Naive thymus-derived CD4-positive, alpha-beta T cell (primary cell): ENCODE results near the gene CCDC180. TPM values are rescaled to one million over a fixed set of nuclear protein-coding genes. Genes with fewer than 3 reads are reported as not detected.
"Not testable (repeated sequence)": the region's sequence is repeated elsewhere in the genome, so short reads cannot be mapped to it uniquely, and the experiment has no call there.

Experiments used
- ATAC-seq: fragments of 150-1000 bp; cut with Tn5 transposase; 2 replicates; pipeline ENCODE4 v1.10.0; 2021; ENCODE audit warnings: mild to moderate bottlenecking, moderate library complexity
- CTCF ChIA-PET: fragments of 350-600 bp; sonication (Branson Sonifier 250); formaldehyde crosslinking; loops from one replicate; lab custom pipeline; 2021; ENCODE audit warnings: antibody characterized with exemption; lab: Charles Lee
- POLR2A ChIA-PET: fragments of 350-600 bp; sonication (Branson Sonifier 250); formaldehyde crosslinking; loops from one replicate; lab custom pipeline; 2021; ENCODE audit warnings: antibody characterized with exemption, inconsistent platforms; lab: Charles Lee
- DNase-seq, 9 donors: peaks; one replicate each; pipeline versions ENCODE4 v3.0.0 to v3.0.0-alpha.2; 2020 to 2022; ENCODE audit warnings: mixed read lengths in 1 of 9
- H3K27ac ChIP-seq: one replicate; pipeline ENCODE4 v1.7.0; 2013; ENCODE audit warnings: mild to moderate bottlenecking, low read depth, low read length, moderate library complexity
- H3K27me3 ChIP-seq, 2 donors: one replicate each; pipeline ENCODE4 v1.7.0; 2013; ENCODE audit warnings: low read length in 2 of 2, mild to moderate bottlenecking in 2 of 2, moderate library complexity in 2 of 2; ENCODE audit not compliant: control insufficient read depth in 2 of 2, insufficient read depth in 2 of 2
- H3K36me3 ChIP-seq, 3 experiments: 1 replicate in 2 of 3; 2 replicates in 1 of 3; pipeline ENCODE4 v1.7.0; 2013; ENCODE audit warnings: low read length in 3 of 3, mild to moderate bottlenecking in 3 of 3, moderate library complexity in 1 of 3; ENCODE audit not compliant: insufficient read depth in 3 of 3, control insufficient read depth in 2 of 3
- H3K4me1 ChIP-seq, 2 donors: one replicate each; pipeline ENCODE4 v1.7.0; 2013; ENCODE audit warnings: low read length in 2 of 2, mild to moderate bottlenecking in 2 of 2, moderate library complexity in 1 of 2; ENCODE audit not compliant: control insufficient read depth in 2 of 2, insufficient read depth in 2 of 2
- H3K4me3 ChIP-seq: 2 replicates; pipeline ENCODE4 v1.7.0; 2013; ENCODE audit warnings: mild to moderate bottlenecking, low read length
- H3K9me3 ChIP-seq, 3 experiments: 1 replicate in 2 of 3; 2 replicates in 1 of 3; pipeline ENCODE4 v1.7.0; 2013; ENCODE audit warnings: low read length in 3 of 3; ENCODE audit not compliant: control insufficient read depth in 2 of 3
- H3K27ac Mint-ChIP-seq, 9 donors: one replicate each; pipeline ENCODE4 v1.8.0; 2020 to 2022; ENCODE audit warnings: mixed read lengths in 9 of 9, mild to moderate bottlenecking in 8 of 9, moderate library complexity in 5 of 9, inconsistent platforms in 2 of 9
- H3K27me3 Mint-ChIP-seq, 5 donors: one replicate each; pipeline ENCODE4 v1.8.0; 2021 to 2022; ENCODE audit warnings: mixed read lengths in 5 of 5, mild to moderate bottlenecking in 1 of 5
- H3K36me3 Mint-ChIP-seq, 5 donors: one replicate each; pipeline ENCODE4 v1.8.0; 2020 to 2022; ENCODE audit warnings: mixed read lengths in 5 of 5, mild to moderate bottlenecking in 3 of 5, inconsistent platforms in 1 of 5
- H3K4me1 Mint-ChIP-seq, 7 donors: one replicate each; pipeline ENCODE4 v1.8.0; 2020 to 2022; ENCODE audit warnings: mixed read lengths in 7 of 7, mild to moderate bottlenecking in 3 of 7, inconsistent platforms in 1 of 7
- H3K4me3 Mint-ChIP-seq, 10 donors: one replicate each; pipeline ENCODE4 v1.8.0; 2020 to 2022; ENCODE audit warnings: mild to moderate bottlenecking in 10 of 10, mixed read lengths in 10 of 10, moderate library complexity in 6 of 10, inconsistent platforms in 2 of 10
- H3K9me3 Mint-ChIP-seq, 11 donors: one replicate each; pipeline ENCODE4 v1.8.0; 2020 to 2022; ENCODE audit warnings: mixed read lengths in 11 of 11, mild to moderate bottlenecking in 4 of 11, inconsistent platforms in 1 of 11, moderate library complexity in 1 of 11
- intact Hi-C, 2 donors: fragments of 100-400 bp; cut with micrococcal nuclease; formaldehyde crosslinking; loops; one replicate each; pipeline ENCODE4 v1.15.1; 2023
- polyA plus RNA-seq, 2 donors: library from polyadenylated mRNA; unstranded; fragments of 300-500 nt; fragmentation: Illumina TruSeq; gene quantifications; one replicate each; pipeline ENCODE4 v1.2.3, GENCODE V29; 2021
- total RNA-seq, 6 experiments: library from RNA in 5 of 6; stranded (reverse) in 5 of 6; gene quantifications; 1 replicate in 5 of 6; 2 replicates in 1 of 6; pipeline ENCODE4 v1.2.3 and lab custom pipeline; 2021 to 2026

CCDC180 gene
- total RNA-seq (10 to 100 TPM in 4 of 5 experiments, 1 to 10 TPM in 1; 4.7 to 18.1 (median 15.1) TPM), polyA plus RNA-seq (1 to 10 TPM in 1 of 2 donors, under 1 TPM in 1; 0.76 to 1.1 TPM), total RNA-seq (lab: John Stamatoyannopoulos, UW) (2.2 reads per million, percentile 10 among the genes with 10 or more reads in this experiment)

DNA sequence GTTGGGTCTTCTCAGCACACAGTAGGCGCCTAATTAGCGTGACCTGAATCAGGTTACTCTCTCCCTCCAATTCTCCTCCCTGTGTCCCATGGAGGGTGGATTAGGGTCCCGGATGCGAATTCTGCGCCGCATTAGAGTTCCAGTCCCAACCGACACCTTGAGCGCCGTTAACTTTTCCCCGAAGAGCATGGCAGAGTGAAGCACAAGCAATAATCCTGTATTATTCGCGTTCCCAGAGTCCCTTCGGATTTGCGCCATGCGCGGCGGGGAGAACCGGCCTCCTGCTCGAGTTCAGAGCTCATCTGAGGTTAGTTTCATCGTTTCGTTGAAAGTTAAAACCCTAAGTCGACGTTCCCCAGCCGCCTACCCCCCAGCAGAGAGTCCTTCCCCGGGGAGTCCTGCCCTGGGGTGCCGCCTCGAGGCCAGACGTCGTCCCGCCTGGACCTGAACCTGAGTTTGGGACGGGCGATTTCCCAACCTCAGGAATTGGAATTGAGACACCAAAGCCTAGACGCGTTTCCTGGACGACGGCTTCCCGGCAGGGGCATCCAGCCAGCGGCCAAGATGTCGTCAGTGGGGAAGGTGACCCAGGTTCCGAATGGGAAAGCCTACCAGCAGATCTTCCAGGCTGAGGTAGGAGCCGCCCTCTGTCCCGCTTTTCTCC, at the start of gene CCDC180:
Gene CCDC180 (plus strand): TSS at position 160 of the 664 bp plus-strand sequence. CDS start 405 bp downstream, at position 565.
- Histone ChIP-seq H3K4me3 (no peak within 1 kb of the TSS), H3K9me3 (no peaks in the 10 kb centered on the region), H3K36me3 (peaks cover 0 to 21% (median 0%) of the 10 kb centered on the region in 3 experiments), H3K27me3 (no peaks in the 10 kb centered on the region), H3K27ac (no peak within 1 kb of the TSS), H3K4me1 (no peaks in the 10 kb centered on the region)
- ChIA-PET POLR2A (no interaction called here), CTCF (no interaction called here)
- Mint-ChIP-seq H3K27me3 (peaks cover 0 to 8% (median 0%) of the 10 kb centered on the region in 5 donors), H3K36me3 (peaks cover 0 to 23% (median 9%) of the 10 kb centered on the region in 5 donors), H3K9me3 (peaks cover 0 to 19% (median 11%) of the 10 kb centered on the region in 11 donors), H3K27ac (no peak within 1 kb of the TSS), H3K4me3 (no peak within 1 kb of the TSS), H3K4me1 (no peaks in the 10 kb centered on the region)
- intact Hi-C loops = no loop called here
- ATAC-seq (no peak), DNase-seq (no peak)

DNA sequence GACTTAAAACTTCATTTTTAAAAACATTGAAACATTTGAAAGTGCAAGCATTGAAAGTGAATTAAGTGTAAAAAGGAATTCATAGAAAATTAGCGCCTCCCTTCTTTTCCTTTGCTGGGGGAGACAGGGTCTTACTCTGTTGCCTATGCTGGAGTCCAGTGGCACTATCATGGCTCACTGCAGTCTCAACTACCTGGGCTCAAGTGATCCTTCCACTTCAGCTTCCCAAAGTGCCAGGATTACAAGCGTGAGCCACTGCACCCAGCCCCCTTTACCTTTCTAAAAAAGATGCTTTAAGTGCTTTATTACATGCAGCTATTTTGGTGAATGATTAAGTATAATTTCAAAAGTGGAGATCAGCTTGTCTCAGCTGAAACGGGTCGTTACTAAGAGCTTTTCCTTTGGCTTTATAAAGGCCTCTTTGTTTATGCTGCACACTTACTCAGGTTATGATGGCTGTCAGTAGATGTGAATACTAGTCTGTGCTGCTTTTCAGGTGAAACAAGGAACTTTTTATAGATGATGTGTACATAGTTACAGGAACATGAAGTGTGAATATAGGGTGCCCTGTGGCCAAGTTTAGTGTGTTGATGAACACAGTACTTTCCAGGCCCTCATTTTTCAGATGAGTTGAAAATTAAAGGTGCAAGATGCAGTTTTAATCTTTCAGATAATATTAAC, 47.5 kb upstream of the CCDC180 start:
- H3K4me1 ChIP-seq, H3K36me3 ChIP-seq, H3K9me3 Mint-ChIP-seq, intact Hi-C loops, POLR2A ChIA-PET, H3K9me3 ChIP-seq, CTCF ChIA-PET, H3K27me3 Mint-ChIP-seq, H3K4me3 ChIP-seq, DNase-seq, H3K4me3 Mint-ChIP-seq, H3K27ac Mint-ChIP-seq, H3K27me3 ChIP-seq, ATAC-seq, H3K27ac ChIP-seq, H3K4me1 Mint-ChIP-seq: not testable (repeated sequence)
- H3K36me3 Mint-ChIP-seq = peaks cover 0 to 18% (median 0%) of the 10 kb centered on the region in 5 donors

DNA sequence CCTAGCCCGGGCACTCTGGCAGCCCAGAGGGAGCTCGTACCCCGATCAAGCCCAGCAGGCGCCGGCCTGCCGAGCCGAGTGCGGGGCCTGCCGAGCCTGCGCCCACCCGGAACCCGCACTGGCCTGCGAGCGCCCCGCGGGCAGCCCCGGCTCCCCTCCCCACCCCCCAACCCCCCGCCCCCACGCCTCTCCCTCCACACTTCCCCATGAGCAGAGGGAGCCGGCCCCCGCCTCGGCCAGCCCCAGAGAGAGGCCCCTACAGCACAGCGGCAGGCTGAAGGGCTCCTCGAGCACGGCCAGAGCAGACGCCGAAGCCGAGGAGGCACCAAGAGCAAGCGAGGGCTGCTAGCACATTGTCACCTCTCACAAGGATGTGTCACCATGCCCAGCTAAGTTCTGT, 36.2 kb upstream of the CCDC180 start:
- POLR2A ChIA-PET = no interaction called here
- H3K27me3 ChIP-seq = no peaks in the 10 kb centered on the region

DNA sequence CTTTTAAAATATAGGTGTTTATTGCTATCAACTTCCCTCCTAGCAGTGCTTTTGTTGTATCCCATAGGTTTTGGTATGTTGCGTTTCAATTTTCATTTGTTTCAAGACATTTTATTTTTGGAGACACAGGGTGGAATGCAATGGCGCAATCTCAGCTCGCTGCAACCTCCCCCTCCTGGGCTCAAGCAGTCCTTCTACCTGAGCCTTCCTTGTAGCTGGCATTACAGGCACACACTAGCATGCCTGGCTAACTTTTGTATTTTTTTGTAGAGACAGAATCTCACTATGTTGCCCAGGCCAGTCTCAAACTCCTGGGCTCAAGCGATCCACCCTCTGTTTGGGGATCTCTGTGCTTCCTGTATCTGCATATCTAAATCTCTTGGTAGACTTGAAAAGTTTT, 35.4 kb upstream of the CCDC180 start:
- ATAC-seq (no peak), DNase-seq (no peak)
- no peaks in the 10 kb centered on the region for H3K27me3 ChIP-seq
- no peaks in the 10 kb centered on the region for H3K9me3 Mint-ChIP-seq
- H3K9me3 ChIP-seq = no peaks in the 10 kb centered on the region
- no peak overlapping the region for H3K4me3 Mint-ChIP-seq
- H3K27ac ChIP-seq = no peak overlapping the region
- intact Hi-C loops = no loop called here
- H3K4me1 ChIP-seq = no peaks in the 10 kb centered on the region
- H3K27me3 Mint-ChIP-seq = no peaks in the 10 kb centered on the region
- peaks cover 0 to 15% (median 5%) of the 10 kb centered on the region in 7 donors for H3K4me1 Mint-ChIP-seq
- no peak overlapping the region for H3K4me3 ChIP-seq
- H3K36me3 ChIP-seq = peaks cover 0 to under 1% (median 0%) of the 10 kb centered on the region in 3 experiments
- peaks cover 3 to 30% (median 11%) of the 10 kb centered on the region in 5 donors for H3K36me3 Mint-ChIP-seq
- ChIA-PET POLR2A (no interaction called here), CTCF (interaction anchor here (0.6 kb wide), 1 partner anchor 25 kb away, joined by 3 read pairs; no protein-coding TSS in a partner anchor)
- H3K27ac Mint-ChIP-seq = no peak overlapping the region

More for the DNA sequence above, 36.2 kb upstream of the CCDC180 start:
- no peaks in the 10 kb centered on the region for H3K9me3 Mint-ChIP-seq
- H3K27me3 Mint-ChIP-seq = no peaks in the 10 kb centered on the region
- Histone ChIP-seq H3K27ac (no peak overlapping the region), H3K4me3 (no peak overlapping the region), H3K9me3 (no peaks in the 10 kb centered on the region), H3K4me1 (no peaks in the 10 kb centered on the region), H3K36me3 (no peaks in the 10 kb centered on the region)
- H3K27ac Mint-ChIP-seq = no peak overlapping the region
- intact Hi-C loops = no loop called here
- no peak overlapping the region for H3K4me3 Mint-ChIP-seq
- peaks cover 0 to 15% (median 5%) of the 10 kb centered on the region in 7 donors for H3K4me1 Mint-ChIP-seq
- ATAC-seq (no peak), DNase-seq (no peak)
- CTCF ChIA-PET = no interaction called here
- H3K36me3 Mint-ChIP-seq = peaks cover 0 to 22% (median 8%) of the 10 kb centered on the region in 5 donors

DNA sequence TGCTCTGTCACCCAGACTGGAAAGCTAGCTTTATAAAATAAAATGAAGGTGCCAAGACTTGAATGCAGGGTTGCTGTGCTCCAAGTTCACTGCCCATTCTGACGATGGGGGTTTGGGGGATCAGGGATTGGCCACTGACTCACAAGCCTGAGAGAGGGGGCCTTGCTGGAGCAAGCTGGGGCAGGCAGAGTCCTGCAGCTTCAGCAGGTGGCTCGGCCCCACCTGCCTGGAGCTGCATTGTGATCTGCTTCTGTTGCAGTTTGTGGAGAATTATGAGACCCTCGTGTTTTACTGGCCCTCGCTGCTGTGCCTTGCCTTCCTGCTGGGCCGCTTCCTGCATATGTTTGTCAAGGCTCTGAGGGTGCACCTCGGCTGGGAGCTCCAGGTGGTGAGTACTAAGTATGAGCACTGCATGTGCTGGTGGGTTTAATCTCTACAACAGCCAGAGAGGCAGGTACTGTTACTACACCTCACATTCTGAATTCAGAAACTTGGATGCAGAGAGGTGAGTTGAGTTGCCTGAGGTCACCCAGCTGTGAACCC, 31.1 kb upstream of the CCDC180 start:
- Histone ChIP-seq H3K27me3 (no peaks in the 10 kb centered on the region), H3K9me3 (no peaks in the 10 kb centered on the region), H3K4me3 (no peak overlapping the region), H3K27ac (no peak overlapping the region), H3K36me3 (peaks cover 0 to 29% (median 6%) of the 10 kb centered on the region in 3 experiments), H3K4me1 (no peaks in the 10 kb centered on the region)
- no peak for ATAC-seq
- ChIA-PET POLR2A (interaction anchor here (0.7 kb wide), 2 partner anchors 8 to 1897 kb away, joined by 3 read pairs; no protein-coding TSS in a partner anchor), CTCF (no interaction called here)
- H3K27me3 Mint-ChIP-seq = no peaks in the 10 kb centered on the region
- H3K4me3 Mint-ChIP-seq = no peak overlapping the region
- no peak for DNase-seq
- H3K4me1 Mint-ChIP-seq = peaks cover 0 to 15% (median 2%) of the 10 kb centered on the region in 7 donors
- no peaks in the 10 kb centered on the region for H3K9me3 Mint-ChIP-seq
- intact Hi-C loops = no loop called here
- no peak overlapping the region for H3K27ac Mint-ChIP-seq
- H3K36me3 Mint-ChIP-seq = peaks cover 17 to 66% (median 42%) of the 10 kb centered on the region in 5 donors

DNA sequence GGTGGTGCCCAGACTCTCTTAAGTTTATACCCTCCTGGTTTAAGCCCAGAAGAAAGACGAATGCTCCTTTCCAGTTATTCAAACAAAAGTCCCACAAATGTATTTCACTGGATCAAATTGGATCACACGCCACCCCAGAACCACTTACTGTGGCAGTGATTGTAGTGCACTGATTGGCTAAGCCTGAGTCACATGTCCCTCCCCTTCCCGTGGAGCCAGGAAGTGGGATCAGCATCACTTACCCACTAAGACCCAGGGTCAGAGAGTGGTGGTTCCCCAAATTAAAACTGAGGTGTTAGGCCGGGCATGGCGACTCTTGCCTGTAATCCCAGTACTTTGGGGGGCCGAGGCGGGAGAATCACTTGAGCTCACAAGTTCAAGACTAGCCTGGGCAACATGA, 29.5 kb upstream of the CCDC180 start:
- H3K36me3 Mint-ChIP-seq = peaks cover 21 to 73% (median 49%) of the 10 kb centered on the region in 5 donors
- no peak overlapping the region for H3K4me3 Mint-ChIP-seq
- no peak for DNase-seq
- Histone ChIP-seq H3K27ac (no peak overlapping the region), H3K27me3 (no peaks in the 10 kb centered on the region), H3K9me3 (no peaks in the 10 kb centered on the region), H3K4me1 (no peaks in the 10 kb centered on the region), H3K4me3 (no peak overlapping the region), H3K36me3 (peaks cover 0 to 33% (median 6%) of the 10 kb centered on the region in 3 experiments)
- peaks cover 0 to 7% (median 0%) of the 10 kb centered on the region in 7 donors for H3K4me1 Mint-ChIP-seq
- no peaks in the 10 kb centered on the region for H3K9me3 Mint-ChIP-seq
- no peak overlapping the region for H3K27ac Mint-ChIP-seq
- H3K27me3 Mint-ChIP-seq = no peaks in the 10 kb centered on the region
- POLR2A ChIA-PET = no interaction called here
- no peak for ATAC-seq
- intact Hi-C loops = no loop called here
- CTCF ChIA-PET = no interaction called here
